ENCODE measurements around the gene DDX39B. TPM values are rescaled to one million over a fixed set of nuclear protein-coding genes. Genes with fewer than 3 reads are reported as not detected.
A peak's percentile ranks its signal among the peaks of the same experiment; 100 is the strongest.

DDX39B gene
- total and polyA plus RNA-seq, 9 donors = 212 to 404 (median 339) TPM

GRCh38 chr6:31581434-31582229 is 39.8 kb upstream of the DDX39B start:
- Histone ChIP-seq H3K36me3 (no peaks in the 10 kb centered on the region), H3K9me3 (no peaks in the 10 kb centered on the region), H3K4me1 (ENCODE audit: insufficient read depth) (peaks cover 5% of the 10 kb centered on the region), H3K27ac (peak overlapping the region in 1 of 2 donors; percentile 70), H3K4me3 (peak overlapping the region; percentile 68), H3K27me3 (no peaks in the 10 kb centered on the region)
- WGBS, 3 donors = 24 to 29% (median 26%) methylated on average over 21 of the region's 21 CpGs
- intact Hi-C loops (cut with DNase I) = loop anchor here in 1 of 4 donors (5.0 kb wide), 1 partner anchor 34 kb away; the partner anchor contains the start of genes ATP6V1G2 and NFKBIL1
- no peak for TF ChIP-seq EP300 (IDR thresholded peaks at IDR 0.05)
- TF ChIP-seq, protein P1, sequence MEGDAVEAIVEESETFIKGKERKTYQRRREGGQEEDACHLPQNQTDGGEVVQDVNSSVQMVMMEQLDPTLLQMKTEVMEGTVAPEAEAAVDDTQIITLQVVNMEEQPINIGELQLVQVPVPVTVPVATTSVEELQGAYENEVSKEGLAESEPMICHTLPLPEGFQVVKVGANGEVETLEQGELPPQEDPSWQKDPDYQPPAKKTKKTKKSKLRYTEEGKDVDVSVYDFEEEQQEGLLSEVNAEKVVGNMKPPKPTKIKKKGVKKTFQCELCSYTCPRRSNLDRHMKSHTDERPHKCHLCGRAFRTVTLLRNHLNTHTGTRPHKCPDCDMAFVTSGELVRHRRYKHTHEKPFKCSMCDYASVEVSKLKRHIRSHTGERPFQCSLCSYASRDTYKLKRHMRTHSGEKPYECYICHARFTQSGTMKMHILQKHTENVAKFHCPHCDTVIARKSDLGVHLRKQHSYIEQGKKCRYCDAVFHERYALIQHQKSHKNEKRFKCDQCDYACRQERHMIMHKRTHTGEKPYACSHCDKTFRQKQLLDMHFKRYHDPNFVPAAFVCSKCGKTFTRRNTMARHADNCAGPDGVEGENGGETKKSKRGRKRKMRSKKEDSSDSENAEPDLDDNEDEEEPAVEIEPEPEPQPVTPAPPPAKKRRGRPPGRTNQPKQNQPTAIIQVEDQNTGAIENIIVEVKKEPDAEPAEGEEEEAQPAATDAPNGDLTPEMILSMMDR (IDR thresholded peaks at IDR 0.05) = no peak
- DNase-seq = peak in 3 of 5 donors; percentile 31 to 54 (median 41)

DNA sequence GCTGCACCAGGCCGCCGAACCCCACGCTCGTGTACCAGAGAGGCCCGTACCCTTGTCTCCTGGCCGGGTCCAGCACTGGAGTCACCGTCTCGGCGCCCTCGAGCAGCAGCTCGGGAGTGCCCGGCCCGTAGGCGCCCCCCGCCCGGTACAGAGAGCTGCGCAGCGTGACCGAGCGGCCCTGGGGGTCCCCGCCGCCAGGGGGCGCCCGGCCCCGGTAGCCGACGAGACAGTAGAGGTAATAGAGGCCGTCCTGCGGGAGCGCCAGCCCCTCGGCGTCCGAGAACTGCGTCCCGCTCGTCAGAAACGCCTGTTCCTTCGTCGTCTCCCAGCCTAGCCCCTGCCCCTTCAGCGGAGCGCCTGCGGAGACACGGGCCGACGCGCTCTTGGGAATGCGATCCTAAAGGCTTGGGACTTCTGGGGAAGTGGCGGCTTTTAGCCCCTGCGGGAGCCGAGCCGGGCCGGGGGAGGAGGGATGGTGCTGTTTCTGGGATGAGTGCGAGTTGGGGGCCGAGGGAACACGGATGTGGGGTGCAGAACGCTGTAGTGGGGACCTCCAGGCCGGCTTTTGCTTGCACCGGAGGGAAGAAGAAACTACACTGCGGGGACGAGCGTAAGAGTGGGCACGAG is 39.1 kb upstream of the DDX39B start:
- peak; percentile 82 to 93 (median 89) for DNase-seq
- TF ChIP-seq POLR2A (IDR thresholded peaks at IDR 0.05) (no peak), EP300 (IDR thresholded peaks at IDR 0.05) (no peak)
- TF ChIP-seq, protein P1 (IDR thresholded peaks at IDR 0.05) = peak; percentile 97 to 98 (median 98)
- intact Hi-C loops (cut with DNase I) = loop anchor here in 1 of 4 donors (5.0 kb wide), 1 partner anchor 34 kb away; the partner anchor contains the start of genes ATP6V1G2 and NFKBIL1
- H3K27ac ChIP-seq = peak overlapping the region in 1 of 2 donors; percentile 70
- 0 to 1% (median 1%) methylated on average over 51 to 62 of the region's 62 CpGs for WGBS, 3 donors
- H3K4me3 ChIP-seq = peak overlapping the region; percentile 68
- peaks cover 5% of the 10 kb centered on the region for H3K4me1 ChIP-seq (ENCODE audit: insufficient read depth)
- no peaks in the 10 kb centered on the region for H3K27me3 ChIP-seq
- H3K9me3 ChIP-seq = no peaks in the 10 kb centered on the region
- no peaks in the 10 kb centered on the region for H3K36me3 ChIP-seq

- Histone ChIP-seq H3K4me3 (peak overlapping the region; percentile 68), H3K36me3 (no peaks in the 10 kb centered on the region), H3K9me3 (no peaks in the 10 kb centered on the region), H3K27me3 (no peaks in the 10 kb centered on the region), H3K27ac (peak overlapping the region in 1 of 2 donors; percentile 70), H3K4me1 (ENCODE audit: insufficient read depth) (peaks cover 5% of the 10 kb centered on the region)
- DNase-seq = no peak
- intact Hi-C loops (cut with DNase I) = loop anchor here in 1 of 4 donors (5.0 kb wide), 1 partner anchor 33 kb away; the partner anchor contains the start of genes ATP6V1G2 and NFKBIL1
- 24 to 35% (median 31%) methylated on average over 11 of the region's 11 CpGs for WGBS, 3 donors
- no peak for TF ChIP-seq EP300 (IDR thresholded peaks at IDR 0.05)
- no peak for TF ChIP-seq POLR2A (IDR thresholded peaks at IDR 0.05)
- TF ChIP-seq, protein P1 (IDR thresholded peaks at IDR 0.05) = no peak
Observed at GRCh38 chr6:31580438-31580740, 38.6 kb upstream of the DDX39B start.

DNA sequence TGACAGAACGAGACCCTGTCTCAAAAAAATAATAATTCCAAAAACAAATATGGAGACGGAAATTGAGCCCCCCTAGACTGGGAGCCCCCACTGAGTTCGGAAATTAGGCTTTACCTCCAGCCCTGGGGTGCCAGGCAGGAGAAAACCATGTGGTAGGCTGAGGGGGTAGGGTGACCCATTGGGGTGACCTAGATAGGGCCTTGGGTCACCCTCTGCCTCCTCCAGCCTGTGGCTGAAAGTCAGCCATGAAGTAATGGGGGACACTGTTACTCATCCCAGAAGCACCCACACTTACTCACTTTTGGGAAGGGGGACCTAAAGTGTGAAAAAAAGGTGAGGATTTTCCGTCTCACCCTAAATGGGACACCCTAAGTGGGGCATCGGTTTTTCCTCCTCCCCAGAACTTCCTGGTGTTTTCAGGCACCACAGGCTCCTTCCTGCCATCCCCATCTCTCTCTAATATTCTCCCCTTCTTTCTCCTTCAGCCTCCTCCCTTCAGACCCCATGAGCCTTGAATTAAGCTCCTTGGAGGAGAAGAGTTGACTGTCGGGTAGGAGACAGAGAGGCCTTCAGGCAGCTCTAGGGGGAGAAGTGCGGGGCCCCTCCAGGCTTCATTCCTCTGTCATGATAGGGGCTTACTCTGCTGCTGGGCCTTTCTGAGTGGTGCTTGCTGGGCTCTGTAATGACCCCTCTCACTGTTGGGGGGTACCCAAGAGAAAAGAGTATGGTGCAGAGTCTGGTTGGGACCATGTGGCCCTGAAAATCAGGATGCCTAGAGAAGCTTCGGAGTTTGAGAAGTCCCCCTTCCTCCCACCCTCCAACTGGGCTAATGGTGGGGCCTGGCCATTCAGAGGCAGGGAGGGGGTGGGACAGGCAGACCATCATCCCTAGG is 38.0 kb upstream of the DDX39B start:
- Histone ChIP-seq H3K36me3 (no peaks in the 10 kb centered on the region), H3K27me3 (no peaks in the 10 kb centered on the region), H3K9me3 (no peaks in the 10 kb centered on the region), H3K27ac (no peak overlapping the region), H3K4me3 (no peak overlapping the region), H3K4me1 (ENCODE audit: insufficient read depth) (peaks cover 5% of the 10 kb centered on the region)
- intact Hi-C loops (cut with DNase I) = loop anchor here in 1 of 4 donors (5.0 kb wide), 1 partner anchor 32 kb away; the partner anchor contains the start of genes ATP6V1G2 and NFKBIL1
- TF ChIP-seq, protein P1 (IDR thresholded peaks at IDR 0.05) = no peak
- TF ChIP-seq EP300 (IDR thresholded peaks at IDR 0.05) = no peak
- no peak for TF ChIP-seq POLR2A (IDR thresholded peaks at IDR 0.05)
- DNase-seq = no peak
- WGBS, 3 donors = 88 to 92% (median 92%) methylated on average over 8 of the region's 8 CpGs
